ENCODE data around the gene ABHD12B. TPM values are rescaled to one million over a fixed set of nuclear protein-coding genes. Genes with fewer than 3 reads are reported as not detected.

Gene ABHD12B
- total and polyA plus RNA-seq, 2 of the 13 experiments (the other 11 are each of a cell fraction or from before 2014, with no cell fraction given) = not detected

DNA sequence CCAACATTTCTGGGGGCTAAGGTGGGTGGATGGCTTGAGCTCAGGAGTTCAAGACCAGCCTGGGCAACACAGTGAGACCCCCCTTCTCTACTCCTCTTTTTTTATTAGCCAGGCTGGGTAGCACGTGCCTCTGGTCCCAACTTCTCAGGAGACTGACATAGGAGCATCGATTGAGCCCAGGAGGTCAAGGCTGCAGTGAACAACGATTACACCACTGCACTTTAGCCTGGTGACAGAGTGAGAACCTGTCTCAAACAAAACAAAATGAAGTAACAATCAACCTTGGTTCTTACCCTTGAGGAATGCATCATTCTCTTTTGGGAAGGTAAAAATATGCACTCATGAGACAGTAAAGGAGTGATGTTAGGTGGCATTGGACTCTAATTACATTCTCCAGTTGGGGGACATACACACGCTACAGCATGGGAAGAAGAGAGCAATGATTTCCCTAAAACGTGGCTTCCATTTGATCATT, 37.0 kb upstream of the ABHD12B start (continued):
- TF ChIP-seq, protein P1, sequence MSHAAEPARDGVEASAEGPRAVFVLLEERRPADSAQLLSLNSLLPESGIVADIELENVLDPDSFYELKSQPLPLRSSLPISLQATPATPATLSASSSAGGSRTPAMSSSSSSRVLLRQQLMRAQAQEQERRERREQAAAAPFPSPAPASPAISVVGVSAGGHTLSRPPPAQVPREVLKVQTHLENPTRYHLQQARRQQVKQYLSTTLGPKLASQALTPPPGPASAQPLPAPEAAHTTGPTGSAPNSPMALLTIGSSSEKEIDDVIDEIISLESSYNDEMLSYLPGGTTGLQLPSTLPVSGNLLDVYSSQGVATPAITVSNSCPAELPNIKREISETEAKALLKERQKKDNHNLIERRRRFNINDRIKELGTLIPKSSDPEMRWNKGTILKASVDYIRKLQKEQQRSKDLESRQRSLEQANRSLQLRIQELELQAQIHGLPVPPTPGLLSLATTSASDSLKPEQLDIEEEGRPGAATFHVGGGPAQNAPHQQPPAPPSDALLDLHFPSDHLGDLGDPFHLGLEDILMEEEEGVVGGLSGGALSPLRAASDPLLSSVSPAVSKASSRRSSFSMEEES (CRISPR knock-in tag; IDR thresholded peaks at IDR 0.05) = peak; percentile 36; the same call in 1 of the 2 replicates
- TF ChIP-seq YEATS4 (CRISPR knock-in tag; IDR thresholded peaks at IDR 0.05; ENCODE audit: borderline replicate concordance) (no peak), RCOR2 (CRISPR knock-in tag; IDR thresholded peaks at IDR 0.05) (no peak), KLF13 (CRISPR knock-in tag; IDR thresholded peaks at IDR 0.05) (no peak), MXD3 (CRISPR knock-in tag; IDR thresholded peaks at IDR 0.05) (no peak), EP300 (IDR thresholded peaks at IDR 0.05; ENCODE audit: low read depth in 2 of 2, low read length in 2 of 2) (peak in 1 of 2 experiments; percentile 74; a peak in 2 of 4 replicates), EP300 (CRISPR knock-in tag; IDR thresholded peaks at IDR 0.05; ENCODE audit: borderline replicate concordance) (peak; percentile 45; the same call in 1 of the 2 replicates), NFIB (CRISPR knock-in tag; IDR thresholded peaks at IDR 0.05; ENCODE audit: borderline replicate concordance) (no peak), ZNF367 (CRISPR knock-in tag; IDR thresholded peaks at IDR 0.05; ENCODE audit: borderline replicate concordance) (no peak), TBP (CRISPR knock-in tag; IDR thresholded peaks at IDR 0.05) (no peak), MAF1 (CRISPR knock-in tag; IDR thresholded peaks at IDR 0.05; ENCODE audit: borderline replicate concordance) (no peak), ZNF747 (CRISPR knock-in tag; IDR thresholded peaks at IDR 0.05; ENCODE audit: borderline replicate concordance) (no peak), JUNB (CRISPR knock-in tag; IDR thresholded peaks at IDR 0.05; ENCODE audit: borderline replicate concordance) (no peak), ZSCAN30 (CRISPR knock-in tag; IDR thresholded peaks at IDR 0.05) (no peak), MEF2D (CRISPR knock-in tag; IDR thresholded peaks at IDR 0.05) (no peak), KMT2B (CRISPR knock-in tag; IDR thresholded peaks at IDR 0.05) (no peak), CSRNP2 (CRISPR knock-in tag; conservative IDR thresholded peaks at IDR 0.05; ENCODE audit: low read depth) (no peak)
- TF ChIP-seq, protein P2, sequence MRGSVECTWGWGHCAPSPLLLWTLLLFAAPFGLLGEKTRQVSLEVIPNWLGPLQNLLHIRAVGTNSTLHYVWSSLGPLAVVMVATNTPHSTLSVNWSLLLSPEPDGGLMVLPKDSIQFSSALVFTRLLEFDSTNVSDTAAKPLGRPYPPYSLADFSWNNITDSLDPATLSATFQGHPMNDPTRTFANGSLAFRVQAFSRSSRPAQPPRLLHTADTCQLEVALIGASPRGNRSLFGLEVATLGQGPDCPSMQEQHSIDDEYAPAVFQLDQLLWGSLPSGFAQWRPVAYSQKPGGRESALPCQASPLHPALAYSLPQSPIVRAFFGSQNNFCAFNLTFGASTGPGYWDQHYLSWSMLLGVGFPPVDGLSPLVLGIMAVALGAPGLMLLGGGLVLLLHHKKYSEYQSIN (CRISPR knock-in tag; IDR thresholded peaks at IDR 0.05; ENCODE audit: borderline replicate concordance) = no peak
- TF ChIP-seq, protein P3, sequence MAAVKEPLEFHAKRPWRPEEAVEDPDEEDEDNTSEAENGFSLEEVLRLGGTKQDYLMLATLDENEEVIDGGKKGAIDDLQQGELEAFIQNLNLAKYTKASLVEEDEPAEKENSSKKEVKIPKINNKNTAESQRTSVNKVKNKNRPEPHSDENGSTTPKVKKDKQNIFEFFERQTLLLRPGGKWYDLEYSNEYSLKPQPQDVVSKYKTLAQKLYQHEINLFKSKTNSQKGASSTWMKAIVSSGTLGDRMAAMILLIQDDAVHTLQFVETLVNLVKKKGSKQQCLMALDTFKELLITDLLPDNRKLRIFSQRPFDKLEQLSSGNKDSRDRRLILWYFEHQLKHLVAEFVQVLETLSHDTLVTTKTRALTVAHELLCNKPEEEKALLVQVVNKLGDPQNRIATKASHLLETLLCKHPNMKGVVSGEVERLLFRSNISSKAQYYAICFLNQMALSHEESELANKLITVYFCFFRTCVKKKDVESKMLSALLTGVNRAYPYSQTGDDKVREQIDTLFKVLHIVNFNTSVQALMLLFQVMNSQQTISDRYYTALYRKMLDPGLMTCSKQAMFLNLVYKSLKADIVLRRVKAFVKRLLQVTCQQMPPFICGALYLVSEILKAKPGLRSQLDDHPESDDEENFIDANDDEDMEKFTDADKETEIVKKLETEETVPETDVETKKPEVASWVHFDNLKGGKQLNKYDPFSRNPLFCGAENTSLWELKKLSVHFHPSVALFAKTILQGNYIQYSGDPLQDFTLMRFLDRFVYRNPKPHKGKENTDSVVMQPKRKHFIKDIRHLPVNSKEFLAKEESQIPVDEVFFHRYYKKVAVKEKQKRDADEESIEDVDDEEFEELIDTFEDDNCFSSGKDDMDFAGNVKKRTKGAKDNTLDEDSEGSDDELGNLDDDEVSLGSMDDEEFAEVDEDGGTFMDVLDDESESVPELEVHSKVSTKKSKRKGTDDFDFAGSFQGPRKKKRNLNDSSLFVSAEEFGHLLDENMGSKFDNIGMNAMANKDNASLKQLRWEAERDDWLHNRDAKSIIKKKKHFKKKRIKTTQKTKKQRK (IDR thresholded peaks at IDR 0.05; ENCODE audit: low read length) = no peak
- TF ChIP-seq, protein P4, sequence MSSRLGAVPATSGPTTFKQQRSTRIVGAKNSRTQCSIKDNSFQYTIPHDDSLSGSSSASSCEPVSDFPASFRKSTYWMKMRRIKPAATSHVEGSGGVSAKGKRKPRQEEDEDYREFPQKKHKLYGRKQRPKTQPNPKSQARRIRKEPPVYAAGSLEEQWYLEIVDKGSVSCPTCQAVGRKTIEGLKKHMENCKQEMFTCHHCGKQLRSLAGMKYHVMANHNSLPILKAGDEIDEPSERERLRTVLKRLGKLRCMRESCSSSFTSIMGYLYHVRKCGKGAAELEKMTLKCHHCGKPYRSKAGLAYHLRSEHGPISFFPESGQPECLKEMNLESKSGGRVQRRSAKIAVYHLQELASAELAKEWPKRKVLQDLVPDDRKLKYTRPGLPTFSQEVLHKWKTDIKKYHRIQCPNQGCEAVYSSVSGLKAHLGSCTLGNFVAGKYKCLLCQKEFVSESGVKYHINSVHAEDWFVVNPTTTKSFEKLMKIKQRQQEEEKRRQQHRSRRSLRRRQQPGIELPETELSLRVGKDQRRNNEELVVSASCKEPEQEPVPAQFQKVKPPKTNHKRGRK (CRISPR knock-in tag; IDR thresholded peaks at IDR 0.05) = no peak
